ENCODE data around the gene DNAJB2.
"Not testable (repeated sequence)": the region's sequence is repeated elsewhere in the genome, so short reads cannot be mapped to it uniquely, and the experiment has no call there.

The DNAJB2 gene

DNA sequence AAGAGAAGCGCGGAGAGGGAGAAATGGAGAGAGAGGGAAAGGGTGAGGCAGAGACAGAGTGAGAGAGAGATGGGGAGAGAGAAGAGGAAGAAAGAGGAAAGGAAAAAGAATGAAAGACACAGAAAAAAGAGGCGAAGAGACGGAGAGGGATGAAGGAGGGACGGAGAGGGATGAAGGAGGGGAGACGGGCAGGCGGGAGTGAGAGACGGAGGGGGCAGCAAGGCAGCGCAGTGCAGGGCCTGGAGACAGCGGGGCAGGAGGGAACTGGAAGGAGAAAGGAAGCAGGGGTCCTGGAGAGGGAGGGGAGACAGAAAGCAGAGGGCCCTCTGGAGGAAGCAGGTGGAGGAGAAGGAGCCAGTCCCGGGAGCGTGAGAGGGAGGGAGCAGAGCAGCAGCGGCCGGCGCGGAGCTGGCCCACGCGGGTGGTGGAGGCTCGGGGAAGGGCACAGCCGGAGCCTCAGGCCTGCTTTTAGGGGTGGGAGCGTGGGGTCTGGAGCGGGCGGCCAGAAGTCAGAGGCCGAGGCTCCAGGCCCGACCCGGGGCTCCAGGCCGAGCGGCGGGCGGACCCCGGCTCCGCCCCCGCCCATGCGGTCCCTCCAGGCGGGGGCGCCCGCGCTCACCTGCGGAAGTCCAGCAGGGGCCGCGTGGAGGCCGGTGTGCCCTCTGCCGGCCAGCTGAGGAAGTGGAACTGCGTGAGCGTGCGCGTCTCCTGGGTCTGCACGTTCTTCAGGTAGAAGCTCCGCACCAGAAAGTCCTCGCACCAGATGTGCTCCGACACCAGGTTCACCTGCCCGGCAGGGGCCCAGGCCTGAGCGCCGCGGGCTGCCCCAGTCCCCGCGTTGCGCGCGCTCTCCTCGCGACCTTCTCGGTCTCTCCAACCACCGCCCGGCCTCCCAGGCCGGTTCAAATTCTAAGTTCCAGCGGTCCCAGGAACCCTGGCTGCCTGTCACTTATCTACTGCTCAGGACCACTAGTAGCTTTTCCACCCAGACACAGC, 15.5 kb downstream of the DNAJB2 start:
- DNase-seq (ENCODE audit: insufficient read length, low spot score): peak; percentile 87
- TF ChIP-seq POLR2A (IDR thresholded peaks at IDR 0.05; ENCODE audit: low read depth, low read length): peak; percentile 28; the same call in 1 of the 2 replicates
- no peak for FAIRE-seq

DNA sequence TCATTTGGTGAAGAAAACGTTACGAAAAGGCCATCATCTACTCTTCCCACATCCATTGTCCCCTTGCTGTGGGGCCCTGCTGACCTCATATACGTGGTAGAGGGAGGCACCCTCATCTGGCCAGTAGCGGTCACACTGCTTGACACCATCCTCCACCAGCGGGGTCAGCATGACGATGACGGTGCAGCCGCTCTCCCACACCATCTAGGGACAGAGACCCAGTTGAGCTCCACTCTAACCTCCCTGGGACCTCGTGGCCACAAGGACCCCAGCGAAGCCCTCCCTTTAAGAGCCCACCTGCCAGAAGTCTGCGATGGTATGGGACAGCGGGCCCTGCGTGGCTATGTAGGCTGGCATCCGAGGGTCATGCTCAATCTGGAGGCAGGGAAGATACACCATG, 17.0 kb downstream of the DNAJB2 start:
- TF ChIP-seq POLR2A (IDR thresholded peaks at IDR 0.05; ENCODE audit: low read depth, low read length): no peak
- no peak for DNase-seq (ENCODE audit: insufficient read length, low spot score)
- FAIRE-seq: no peak

DNA sequence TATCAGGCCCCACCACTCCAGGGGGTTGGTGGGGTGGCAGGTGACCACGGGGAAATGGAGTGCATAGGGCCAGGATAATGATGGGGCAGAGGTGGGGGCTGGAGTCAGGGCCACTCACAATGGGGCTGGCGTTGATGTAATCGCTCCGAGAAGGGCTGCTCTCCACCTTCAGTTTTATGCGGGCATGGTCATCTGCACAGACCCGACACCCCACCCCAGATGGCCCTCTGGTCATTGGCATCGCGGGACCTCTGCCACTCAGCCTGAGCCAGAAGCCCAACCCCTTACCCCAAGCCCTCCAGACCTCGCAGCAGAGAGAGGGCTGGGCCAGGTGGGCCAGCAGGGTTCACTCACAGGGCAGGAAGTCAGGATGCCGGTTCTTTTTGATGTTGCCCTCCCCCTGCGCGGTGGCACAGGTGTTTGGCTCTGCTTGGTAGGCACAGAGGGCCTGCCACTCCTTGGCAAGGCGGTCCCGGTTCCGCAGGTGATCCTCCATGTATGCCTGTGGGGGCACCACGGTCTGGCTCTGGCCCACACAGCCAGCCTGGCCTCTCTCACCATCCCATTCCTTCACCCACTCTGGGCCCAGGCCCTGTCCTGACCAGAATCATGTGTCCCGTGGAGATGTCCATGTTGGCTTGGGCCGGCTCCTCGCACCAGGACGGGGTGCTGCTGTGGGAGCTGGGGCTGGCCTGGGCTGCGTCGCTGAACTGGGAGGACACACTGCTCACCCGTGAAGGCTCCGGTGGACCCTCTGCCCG, 17.6 kb downstream of the DNAJB2 start:
- DNase-seq (ENCODE audit: insufficient read length, low spot score) (no peak), FAIRE-seq (no peak)
- no peak for TF ChIP-seq POLR2A (IDR thresholded peaks at IDR 0.05; ENCODE audit: low read depth, low read length)

DNA sequence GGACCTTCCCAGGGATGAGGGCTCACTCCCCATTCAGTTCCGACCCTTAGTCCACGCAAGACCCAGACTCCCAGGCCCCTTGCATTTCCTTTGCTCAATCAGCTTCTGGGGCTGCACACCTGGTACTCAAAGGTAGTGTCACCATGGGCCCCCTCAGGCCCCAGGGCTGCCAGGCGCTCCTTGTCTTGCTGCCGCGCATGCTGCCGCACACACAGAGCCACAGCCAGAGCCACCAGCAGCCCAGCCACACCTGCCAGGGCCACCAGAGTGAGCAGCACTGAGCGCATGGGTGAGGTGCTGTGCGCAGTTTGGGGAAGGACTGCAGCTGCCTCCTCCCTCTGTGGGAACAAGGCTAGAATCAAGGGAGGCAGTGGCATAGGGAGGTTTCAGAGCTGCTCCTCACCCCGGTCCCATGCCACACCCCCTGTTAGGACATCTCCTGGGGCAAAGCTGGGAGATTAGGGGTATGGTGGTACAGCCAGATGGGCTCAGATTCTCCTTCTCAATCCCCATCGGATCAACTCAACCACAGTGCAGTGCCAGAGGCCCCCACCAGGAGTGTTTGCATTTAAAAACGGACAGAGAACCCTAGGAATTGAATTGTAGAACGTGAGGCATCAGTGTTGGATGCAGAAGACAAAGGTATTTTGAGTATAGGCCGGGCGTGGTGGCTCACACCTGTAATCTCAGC, 18.7 kb downstream of the DNAJB2 start:
- no peak for FAIRE-seq
- TF ChIP-seq POLR2A (IDR thresholded peaks at IDR 0.05; ENCODE audit: low read depth, low read length): no peak
- DNase-seq (ENCODE audit: insufficient read length, low spot score): no peak

DNA sequence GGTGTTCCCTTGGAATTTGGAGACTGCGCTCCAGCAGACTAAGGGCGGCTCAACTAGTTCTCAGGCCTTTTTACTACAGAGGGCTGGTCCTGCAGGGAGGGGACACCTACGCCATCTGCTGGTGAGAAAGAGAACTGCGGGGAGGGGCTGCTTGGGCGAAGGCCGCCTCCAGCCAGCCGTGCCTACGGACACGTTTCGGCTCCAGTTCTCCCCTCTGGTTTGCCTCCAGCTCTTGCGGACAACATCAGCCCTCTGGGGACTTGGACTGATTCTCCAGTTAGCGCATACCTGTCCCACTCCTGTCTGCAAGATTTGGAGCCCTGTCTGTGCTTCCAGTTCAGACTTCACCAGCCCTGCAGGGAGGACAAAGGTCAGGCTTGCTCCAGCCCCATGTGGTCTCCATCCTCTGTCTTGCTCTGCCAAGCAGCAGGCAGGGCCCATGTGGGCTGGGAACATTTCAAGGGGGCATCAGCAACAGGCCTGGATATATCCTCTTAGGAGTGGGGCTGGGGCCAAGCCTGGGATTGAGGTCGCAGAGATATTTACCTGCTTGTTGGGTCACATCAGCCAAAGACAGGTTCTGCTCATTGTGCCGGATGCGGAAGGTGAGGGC, 19.7 kb downstream of the DNAJB2 start:
- DNase-seq (ENCODE audit: insufficient read length, low spot score) (peak; percentile 87), FAIRE-seq (no peak)
- no peak for TF ChIP-seq POLR2A (IDR thresholded peaks at IDR 0.05; ENCODE audit: low read depth, low read length)

DNA sequence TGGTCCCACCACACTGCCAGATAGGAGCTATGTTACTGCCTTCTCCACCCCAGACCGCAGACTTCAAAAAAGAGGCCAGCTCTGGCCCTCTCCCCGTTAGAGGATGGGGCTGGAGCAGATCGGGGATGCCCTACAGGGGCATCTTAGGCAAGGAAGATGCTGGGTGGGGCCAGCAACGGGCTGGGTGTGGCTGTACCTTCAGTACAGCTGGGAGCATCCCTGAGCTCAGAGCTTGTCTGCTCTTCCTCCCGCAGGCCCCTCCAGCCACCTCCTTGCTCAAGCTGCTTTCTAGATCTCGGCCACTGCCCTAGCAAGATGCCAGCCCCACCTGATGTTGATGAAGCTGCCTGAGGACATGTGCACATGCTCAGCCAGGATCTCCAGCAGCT, 20.2 kb downstream of the DNAJB2 start:
- FAIRE-seq (no peak), DNase-seq (ENCODE audit: insufficient read length, low spot score) (no peak)
- TF ChIP-seq POLR2A (IDR thresholded peaks at IDR 0.05; ENCODE audit: low read depth, low read length): no peak

DNA sequence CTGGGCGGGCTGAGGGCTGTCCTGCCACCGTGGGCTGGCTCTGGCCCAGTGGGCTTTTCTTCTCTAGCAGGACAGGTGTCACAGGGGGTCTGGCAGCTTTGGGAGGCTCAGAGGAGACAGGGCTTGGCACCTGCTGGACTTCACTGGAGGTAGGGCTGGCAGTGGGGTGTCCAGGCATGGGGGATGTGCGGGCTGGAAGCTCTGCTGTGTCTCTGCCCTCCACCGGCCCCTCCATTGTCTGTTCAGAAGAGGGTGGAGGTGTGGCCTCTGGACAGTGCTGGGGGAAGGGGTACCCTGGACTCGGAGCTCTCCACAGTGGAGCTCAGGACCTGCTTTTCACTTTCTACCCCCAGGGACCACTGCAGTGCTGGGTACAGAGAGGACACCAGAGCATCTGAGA, 20.9 kb downstream of the DNAJB2 start:
- FAIRE-seq (no peak), DNase-seq (ENCODE audit: insufficient read length, low spot score) (no peak)
- TF ChIP-seq POLR2A (IDR thresholded peaks at IDR 0.05; ENCODE audit: low read depth, low read length): no peak

DNA sequence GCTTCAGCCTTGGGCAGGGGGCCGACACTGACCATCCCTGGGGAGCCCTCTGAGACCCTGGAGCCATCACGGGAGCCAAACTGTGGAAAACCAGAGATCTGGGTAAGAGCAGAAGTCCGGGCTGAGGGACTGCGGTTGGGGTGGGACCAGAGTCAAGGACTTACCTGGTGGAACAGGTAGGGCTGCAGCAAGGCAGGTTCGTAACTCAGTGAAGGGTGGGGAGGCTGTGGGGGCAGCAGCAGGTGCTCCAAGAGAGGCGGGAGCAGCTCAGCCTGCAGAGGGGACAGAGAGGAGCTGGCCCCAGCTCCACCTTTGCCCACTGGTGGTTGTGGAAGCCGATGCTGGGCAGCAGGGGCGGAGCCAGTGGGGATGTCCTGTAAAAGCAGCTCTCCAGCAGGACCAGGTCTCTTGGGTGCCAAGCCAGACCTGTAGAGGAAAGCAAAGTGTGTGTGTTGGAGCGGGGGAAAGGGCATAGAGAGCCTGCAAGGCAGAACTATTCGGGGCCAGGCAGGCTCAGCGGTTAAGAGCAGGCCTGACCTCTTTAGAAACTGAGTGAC, 23.3 kb downstream of the DNAJB2 start:
- no peak for TF ChIP-seq POLR2A (IDR thresholded peaks at IDR 0.05; ENCODE audit: low read depth, low read length)
- DNase-seq (ENCODE audit: insufficient read length, low spot score): no peak
- FAIRE-seq: no peak

DNA sequence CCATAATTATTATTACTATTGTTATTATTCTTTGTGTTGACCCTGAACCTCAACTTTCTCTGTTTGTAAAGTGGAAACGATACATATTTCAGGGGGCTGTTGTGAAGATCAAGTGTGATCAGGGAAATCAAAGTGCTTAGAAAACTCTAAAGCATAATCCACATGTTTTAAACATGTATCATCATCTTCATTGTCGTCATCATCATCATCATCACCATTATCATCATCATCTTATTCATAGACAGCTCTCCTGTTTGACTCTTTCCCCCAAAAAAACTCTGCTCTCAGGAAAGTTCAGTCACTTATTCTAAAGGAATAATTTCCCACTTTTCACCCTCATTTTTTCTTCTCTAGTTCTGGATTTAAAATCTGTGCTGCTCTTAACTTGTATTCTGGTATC, 25.1 kb downstream of the DNAJB2 start:
- FAIRE-seq (no peak), DNase-seq (ENCODE audit: insufficient read length, low spot score) (no peak)
- TF ChIP-seq POLR2A (IDR thresholded peaks at IDR 0.05; ENCODE audit: low read depth, low read length): no peak

DNA sequence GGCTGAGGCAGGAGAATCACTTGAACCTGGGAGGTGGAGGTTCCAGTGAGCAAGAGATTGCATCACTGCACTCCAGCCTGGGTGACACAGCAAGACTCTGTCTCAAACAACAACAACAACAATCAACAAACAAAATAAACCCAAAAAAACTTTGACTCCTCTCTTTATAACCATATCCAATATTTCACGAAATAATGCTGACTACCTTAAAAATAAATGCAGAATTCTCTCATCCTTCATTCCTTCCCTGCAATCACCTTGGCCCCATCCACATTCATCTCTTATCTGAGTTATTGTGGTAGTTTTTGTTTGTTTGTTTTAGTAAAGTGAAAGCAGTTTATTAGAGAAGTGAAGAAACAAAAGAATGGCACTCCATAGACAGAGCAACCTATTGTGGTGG, 26.9 kb downstream of the DNAJB2 start:
- no peak for FAIRE-seq
- no peak for TF ChIP-seq POLR2A (IDR thresholded peaks at IDR 0.05; ENCODE audit: low read depth, low read length)
- no peak for DNase-seq (ENCODE audit: insufficient read length, low spot score)

DNA sequence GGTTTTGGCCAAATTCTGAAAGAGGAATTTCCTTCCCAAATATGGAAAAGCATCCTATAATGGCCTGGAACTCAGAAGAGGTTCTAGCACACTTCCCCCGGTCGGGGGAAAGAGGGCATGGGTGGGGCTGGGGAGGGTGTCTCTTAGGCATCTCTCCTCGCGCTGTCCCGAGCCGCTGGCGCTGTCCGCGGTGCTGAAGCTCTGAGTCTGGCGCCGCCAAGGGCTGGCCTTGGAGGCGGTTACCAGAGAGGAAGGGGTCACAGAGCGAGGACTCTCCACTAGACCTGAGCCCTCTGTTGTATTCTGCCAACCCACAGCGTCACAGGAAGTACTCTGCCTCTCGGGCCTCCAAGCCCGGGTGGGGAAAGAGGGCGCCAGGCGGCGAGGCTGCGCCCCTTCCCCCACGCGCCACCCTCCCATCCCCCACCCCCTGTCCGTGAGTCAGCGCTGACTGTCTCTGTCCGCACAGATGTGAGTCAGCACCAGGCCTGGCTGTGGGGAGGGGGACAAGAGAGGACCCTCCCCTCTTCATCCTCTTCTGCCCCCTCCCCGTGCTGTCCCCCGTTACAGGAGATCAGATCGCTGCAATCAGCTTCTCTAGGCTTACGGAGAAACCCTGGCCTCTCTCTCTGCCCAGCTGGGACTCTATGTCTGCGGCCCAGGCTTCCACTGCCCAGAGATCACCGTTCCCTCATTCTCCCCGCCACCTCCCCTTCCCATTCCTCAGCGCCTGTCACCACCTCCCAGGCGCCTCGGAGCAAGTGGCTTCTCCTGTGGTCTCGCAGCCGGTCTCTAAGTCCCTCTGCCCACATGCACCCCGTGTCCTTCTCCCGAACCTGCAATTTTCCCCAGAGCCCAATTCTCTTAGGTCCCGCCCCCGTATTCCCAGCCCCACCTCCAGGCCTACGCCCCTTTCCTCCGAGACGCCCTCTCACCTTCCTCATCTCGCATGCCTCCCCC, 29.3 kb downstream of the DNAJB2 start:
- TF ChIP-seq POLR2A (IDR thresholded peaks at IDR 0.05; ENCODE audit: low read depth, low read length): no peak
- FAIRE-seq: no peak
- DNase-seq (ENCODE audit: insufficient read length, low spot score): peak; percentile 91

DNA sequence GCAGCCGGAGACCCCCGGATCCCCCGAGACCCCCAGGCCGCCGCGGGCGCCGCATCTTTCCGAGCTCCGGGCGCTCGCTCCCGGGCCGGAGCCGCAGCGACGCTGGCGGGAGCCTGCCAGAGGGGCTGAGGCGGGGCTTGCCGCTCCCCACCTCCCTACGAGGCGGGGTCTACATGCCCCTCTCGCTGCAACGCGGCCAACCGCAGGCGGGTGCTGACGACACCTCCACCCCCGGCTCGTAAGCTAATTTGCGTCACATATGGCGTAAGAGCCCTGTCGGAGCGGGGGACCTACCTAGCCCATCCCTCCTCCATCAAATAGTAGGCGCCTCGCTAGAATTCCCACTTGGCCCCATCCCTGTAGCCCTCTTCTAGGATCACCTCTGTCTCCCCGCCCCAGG, 30.1 kb downstream of the DNAJB2 start, which contains the start of gene PTPRN:
Gene PTPRN (minus strand): TSS at position 124 of the 400 bp plus-strand sequence. CDS start 69 bp downstream, at position 55.
- TF ChIP-seq POLR2A (IDR thresholded peaks at IDR 0.05; ENCODE audit: low read depth, low read length): no peak
- no peak for FAIRE-seq
- DNase-seq (ENCODE audit: insufficient read length, low spot score): no peak

DNA sequence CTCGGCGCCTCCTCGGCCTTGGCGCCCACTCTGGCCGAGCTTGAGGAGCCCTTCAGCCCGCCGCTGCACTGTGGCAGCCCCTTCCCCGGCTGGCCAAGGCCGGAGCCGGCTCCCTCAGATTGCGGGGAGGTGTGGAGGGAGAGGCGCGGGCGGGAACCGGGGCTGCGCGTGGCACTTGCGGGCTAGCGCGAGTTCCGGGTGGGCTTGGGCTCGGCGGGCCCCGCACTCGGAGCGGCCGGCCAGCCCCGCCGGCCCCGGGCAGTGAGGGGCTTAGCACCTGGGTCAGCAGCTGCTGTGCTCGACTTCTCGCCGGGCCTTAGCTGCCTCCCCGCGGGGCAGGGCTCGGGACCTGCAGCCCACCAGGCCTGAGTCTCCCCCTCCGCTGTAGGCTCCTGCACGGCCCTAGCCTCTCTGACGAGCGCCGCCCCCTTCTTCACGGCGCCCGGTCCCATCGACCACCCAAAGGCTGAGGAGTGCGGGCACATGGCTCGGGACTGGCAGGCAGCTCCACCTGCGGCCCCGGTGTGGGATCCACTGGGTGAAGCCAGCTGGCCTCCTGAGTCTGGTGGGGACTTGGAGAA, 33.6 kb downstream of the DNAJB2 start:
- DNase-seq (ENCODE audit: insufficient read length, low spot score); FAIRE-seq: not testable (repeated sequence)

All from H54 (cell line).